AG08396 (cell line): ENCODE data around the gene ZNF503.

Source experiments
- DNase-seq: peaks from one replicate; pipeline ENCODE4 v3.0.0; 2012; ENCODE audit warnings: low spot score, mixed read lengths

Gene ZNF503

GRCh38 chr10:75431180-75432111, 29.9 kb upstream of the ZNF503 start, which contains the start of gene LRMDA:
LRMDA (plus strand) TSS chr10:75431624.
- peak; percentile 52 for DNase-seq

- peak; percentile 27 for DNase-seq
Observed at GRCh38 chr10:75430000-75430763, 28.6 kb upstream of the ZNF503 start.

- no peak for DNase-seq
Observed at GRCh38 chr10:75429159-75429827, 27.7 kb upstream of the ZNF503 start.

GRCh38 chr10:75428434-75429158, 27.0 kb upstream of the ZNF503 start:
- no peak for DNase-seq

- no peak for DNase-seq
Observed at GRCh38 chr10:75427951-75428350, 26.4 kb upstream of the ZNF503 start.

GRCh38 chr10:75426880-75427279, 25.3 kb upstream of the ZNF503 start:
- no peak for DNase-seq

GRCh38 chr10:75425291-75426079, 23.9 kb upstream of the ZNF503 start:
- DNase-seq: no peak

- DNase-seq: no peak
Observed at GRCh38 chr10:75424571-75424970, 23.0 kb upstream of the ZNF503 start.

GRCh38 chr10:75422913-75423312, 21.3 kb upstream of the ZNF503 start:
- no peak for DNase-seq

GRCh38 chr10:75418712-75419111, 17.1 kb upstream of the ZNF503 start:
- DNase-seq: no peak

GRCh38 chr10:75418293-75418692, 16.7 kb upstream of the ZNF503 start:
- DNase-seq: no peak

GRCh38 chr10:75417522-75417927, 16.0 kb upstream of the ZNF503 start:
- DNase-seq: no peak

- DNase-seq: no peak
Observed at GRCh38 chr10:75414527-75414926, 13.0 kb upstream of the ZNF503 start.

GRCh38 chr10:75410132-75411005, 8.8 kb upstream of the ZNF503 start:
- DNase-seq: no peak

- peak; percentile 91 for DNase-seq
Observed at GRCh38 chr10:75408911-75409885, 7.6 kb upstream of the ZNF503 start.

- DNase-seq: peak; percentile 39
Observed at GRCh38 chr10:75408509-75408875, 6.9 kb upstream of the ZNF503 start.

- DNase-seq: peak; percentile 67
Observed at GRCh38 chr10:75407713-75408508, 6.3 kb upstream of the ZNF503 start.

- no peak for DNase-seq
Observed at GRCh38 chr10:75407224-75407712, 5.7 kb upstream of the ZNF503 start.
